ENCODE measurements around the gene TNFRSF14. TPM values are rescaled to one million over a fixed set of nuclear protein-coding genes. Genes with fewer than 3 reads are reported as not detected.

Gene TNFRSF14
- total RNA-seq, 1 donor from 2014 or later = 191 TPM

DNA sequence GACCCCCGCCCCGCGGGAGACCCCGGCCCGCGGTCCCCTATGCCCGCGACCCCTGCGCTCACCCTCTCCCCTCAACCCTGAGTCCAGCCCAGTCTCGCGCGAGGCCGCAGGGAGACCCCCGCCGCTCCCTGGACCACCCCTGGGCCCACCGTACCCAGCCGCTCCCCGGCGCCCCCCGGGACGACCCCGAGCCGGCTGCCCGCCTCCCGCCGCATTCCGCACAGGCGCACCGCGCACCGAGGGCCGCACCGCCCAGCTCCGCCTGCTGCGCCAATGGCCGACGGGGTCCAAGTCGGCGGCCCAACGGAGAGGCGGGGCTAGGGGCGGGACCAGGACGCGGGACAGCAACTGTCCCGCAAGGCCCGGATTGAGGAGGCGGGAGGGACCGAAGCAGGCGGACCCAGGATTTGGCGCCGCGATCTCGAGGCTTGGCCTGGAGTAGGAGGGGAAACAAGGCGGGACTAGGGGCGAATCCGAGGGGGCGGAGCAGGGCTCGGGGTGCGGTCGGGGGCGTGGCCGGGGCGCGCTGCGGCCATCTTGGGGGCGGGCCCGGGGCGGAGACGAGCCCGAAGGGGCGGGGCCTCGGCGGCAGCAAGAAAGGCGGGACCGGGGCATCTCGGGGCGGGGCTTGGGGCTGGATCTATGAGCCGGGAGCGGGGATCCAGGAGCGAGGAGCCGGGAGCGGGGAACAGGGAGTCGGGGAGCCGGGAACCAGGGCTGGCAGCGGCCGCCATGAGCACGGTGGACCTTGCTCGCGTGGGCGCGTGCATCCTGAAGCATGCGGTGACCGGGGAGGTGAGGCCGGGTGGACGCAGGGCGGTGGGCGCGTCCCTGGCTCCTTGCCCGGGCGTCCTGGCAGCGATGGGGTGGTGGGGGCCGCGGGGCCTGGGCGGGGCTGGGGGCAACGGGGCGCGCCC, 30.2 kb downstream of the TNFRSF14 start, which contains the start of gene PRXL2B:
Gene PRXL2B, plus strand, starts transcription at position 624 of the 917 bp plus-strand sequence. Its CDS starts 109 bp downstream, at position 733.
- Mint-ChIP-seq H3K27me3 (ENCODE audit: low read depth) (no peaks in the 10 kb centered on the region), H3K4me3 (ENCODE audit: low read depth) (peak within 1 kb of the TSS; percentile 84), H3K9me3 (no peaks in the 10 kb centered on the region), H3K36me3 (ENCODE audit: low read depth) (peaks cover 15% of the 10 kb centered on the region), H3K4me1 (ENCODE audit: low read depth) (peaks cover 33% of the 10 kb centered on the region), H3K27ac (peak within 1 kb of the TSS; percentile 86)
- peak; percentile 98 for DNase-seq (ENCODE audit: low spot score)
- intact Hi-C loops (cut with micrococcal nuclease) = loop anchor here (1.0 kb wide), 2 partner anchors 174 to 381 kb away; partner anchors contain the start of gene PEX10

GRCh38 chr1:2587071-2587859, 31.1 kb downstream of the TNFRSF14 start:
- Mint-ChIP-seq H3K4me3 (ENCODE audit: low read depth) (peak overlapping the region; percentile 66), H3K9me3 (no peaks in the 10 kb centered on the region), H3K27ac (no peak overlapping the region), H3K4me1 (ENCODE audit: low read depth) (peaks cover 28% of the 10 kb centered on the region), H3K27me3 (ENCODE audit: low read depth) (no peaks in the 10 kb centered on the region), H3K36me3 (ENCODE audit: low read depth) (peaks cover 15% of the 10 kb centered on the region)
- DNase-seq (ENCODE audit: low spot score) = peak; percentile 29
- intact Hi-C loops (cut with micrococcal nuclease) = no loop called here

DNA sequence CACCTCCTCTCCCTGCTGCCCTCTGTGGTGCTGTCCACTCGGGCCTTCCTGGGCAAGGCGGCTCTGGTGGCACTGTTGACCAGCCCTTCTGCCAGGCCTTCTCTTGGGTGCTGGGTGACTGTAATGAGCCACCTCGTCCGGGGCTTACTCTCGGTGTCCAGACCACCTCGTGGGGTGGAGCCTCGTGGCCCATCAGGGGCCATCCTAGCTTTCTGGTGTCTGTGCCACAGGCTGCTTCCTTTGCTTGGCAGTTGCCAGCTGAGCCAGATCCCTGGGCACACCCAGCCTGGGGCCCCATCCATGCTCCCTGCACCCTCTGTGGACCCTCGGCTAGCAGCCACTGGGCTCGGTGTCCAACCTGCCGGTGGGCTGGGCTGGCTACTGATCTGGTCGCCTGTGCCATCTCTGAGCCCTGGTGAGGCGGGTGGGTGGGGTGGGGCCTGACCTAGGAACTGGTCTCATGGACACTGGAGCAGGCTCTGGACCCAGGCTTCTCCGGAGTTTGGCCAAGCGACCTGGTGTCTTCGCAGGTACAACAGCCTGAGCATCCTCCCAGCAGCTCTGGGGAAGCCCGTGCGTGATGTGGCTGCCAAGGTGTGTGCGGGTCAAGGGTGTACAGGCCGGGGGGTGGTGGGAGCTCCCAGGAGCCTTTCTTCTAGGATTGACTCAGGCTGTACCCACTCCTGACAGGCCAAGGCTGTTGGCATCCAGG, 31.8 kb downstream of the TNFRSF14 start:
- H3K27me3 Mint-ChIP-seq (ENCODE audit: low read depth) = no peaks in the 10 kb centered on the region
- H3K27ac Mint-ChIP-seq = no peak overlapping the region
- H3K4me3 Mint-ChIP-seq (ENCODE audit: low read depth) = peak overlapping the region; percentile 66
- no peak for DNase-seq (ENCODE audit: low spot score)
- no peaks in the 10 kb centered on the region for H3K9me3 Mint-ChIP-seq
- intact Hi-C loops (cut with micrococcal nuclease) = no loop called here
- H3K4me1 Mint-ChIP-seq (ENCODE audit: low read depth) = peaks cover 25% of the 10 kb centered on the region
- peaks cover 15% of the 10 kb centered on the region for H3K36me3 Mint-ChIP-seq (ENCODE audit: low read depth)

- DNase-seq (ENCODE audit: low spot score) = no peak
- Mint-ChIP-seq H3K36me3 (ENCODE audit: low read depth) (peaks cover 15% of the 10 kb centered on the region), H3K9me3 (no peaks in the 10 kb centered on the region), H3K4me1 (ENCODE audit: low read depth) (peaks cover 17% of the 10 kb centered on the region), H3K27ac (no peak overlapping the region), H3K27me3 (ENCODE audit: low read depth) (no peaks in the 10 kb centered on the region), H3K4me3 (ENCODE audit: low read depth) (peak overlapping the region; percentile 30)
- intact Hi-C loops (cut with micrococcal nuclease) = no loop called here
These were observed 32.7 kb downstream of the TNFRSF14 start for GRCh38 chr1:2588661-2589430.

DNA sequence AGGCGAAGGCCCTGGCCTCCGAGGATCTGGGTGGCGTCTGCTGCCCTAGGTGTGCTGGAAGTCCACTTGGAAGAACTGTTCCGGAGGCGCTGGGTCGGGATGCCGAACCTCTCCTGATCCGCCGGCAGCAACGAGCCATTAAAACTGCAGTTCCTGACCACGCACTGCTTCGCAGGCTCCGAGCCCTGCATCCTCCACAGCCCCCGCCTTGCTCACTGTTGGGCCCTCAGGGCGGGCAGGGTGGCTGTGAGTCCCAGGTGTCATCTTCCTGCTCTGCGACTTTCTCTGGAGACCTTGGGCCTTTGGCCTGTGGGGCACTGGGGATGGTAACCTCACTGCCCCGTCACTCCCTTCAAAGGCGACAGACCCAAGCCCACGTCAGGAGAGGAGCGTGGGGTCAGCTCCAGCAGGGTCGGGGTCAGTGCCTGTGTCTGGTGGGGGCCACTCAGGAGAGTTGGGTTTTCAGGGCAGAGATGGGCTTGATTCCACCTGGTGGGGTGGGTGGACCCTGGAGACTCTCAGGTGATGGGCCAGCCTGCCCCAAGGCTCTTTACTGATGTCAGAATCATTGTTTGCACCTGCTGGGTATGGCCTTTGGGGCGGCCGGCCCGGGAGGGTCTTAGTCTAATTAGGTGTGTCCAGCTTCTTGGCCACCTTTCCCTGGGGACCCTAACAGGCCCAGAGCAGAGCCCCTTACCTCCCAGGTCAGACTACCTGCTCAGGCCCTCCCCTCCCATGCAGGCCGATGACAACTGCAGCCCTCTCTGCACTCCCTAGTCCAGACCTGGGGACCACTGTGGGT, 33.5 kb downstream of the TNFRSF14 start:
- Mint-ChIP-seq H3K27me3 (ENCODE audit: low read depth) (no peaks in the 10 kb centered on the region), H3K36me3 (ENCODE audit: low read depth) (peaks cover 9% of the 10 kb centered on the region), H3K4me1 (ENCODE audit: low read depth) (peaks cover 9% of the 10 kb centered on the region), H3K4me3 (ENCODE audit: low read depth) (peak overlapping the region; percentile 26), H3K27ac (no peak overlapping the region), H3K9me3 (no peaks in the 10 kb centered on the region)
- intact Hi-C loops (cut with micrococcal nuclease) = no loop called here
- DNase-seq (ENCODE audit: low spot score) = no peak

GRCh38 chr1:2590233-2591141, 34.3 kb downstream of the TNFRSF14 start:
- H3K4me3 Mint-ChIP-seq (ENCODE audit: low read depth) = no peak overlapping the region
- no peak overlapping the region for H3K27ac Mint-ChIP-seq
- no peaks in the 10 kb centered on the region for H3K27me3 Mint-ChIP-seq (ENCODE audit: low read depth)
- H3K36me3 Mint-ChIP-seq (ENCODE audit: low read depth) = peaks cover 4% of the 10 kb centered on the region
- no peaks in the 10 kb centered on the region for H3K9me3 Mint-ChIP-seq
- intact Hi-C loops (cut with micrococcal nuclease) = no loop called here
- H3K4me1 Mint-ChIP-seq (ENCODE audit: low read depth) = peaks cover 4% of the 10 kb centered on the region
- no peak for DNase-seq (ENCODE audit: low spot score)

DNA sequence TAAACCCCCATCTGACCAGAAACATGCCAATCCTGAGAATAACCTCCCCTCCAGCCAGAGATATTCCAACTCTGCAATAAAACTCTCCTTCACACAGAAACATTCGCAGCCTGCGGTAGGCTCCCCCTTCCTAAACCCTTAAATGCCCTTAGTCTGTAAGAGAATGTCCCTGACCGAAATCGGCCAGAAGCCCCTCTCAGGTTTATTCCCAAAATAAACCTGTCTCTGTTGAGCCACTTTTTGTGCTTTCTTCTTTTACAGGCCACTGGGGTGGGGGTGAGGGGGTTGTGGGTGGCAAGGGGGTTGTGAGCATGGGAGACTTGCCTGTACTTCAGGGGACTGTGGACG, 35.0 kb downstream of the TNFRSF14 start:
- intact Hi-C loops (cut with micrococcal nuclease) = no loop called here
- Mint-ChIP-seq H3K4me3 (ENCODE audit: low read depth) (no peak overlapping the region), H3K36me3 (ENCODE audit: low read depth) (peaks cover 4% of the 10 kb centered on the region), H3K27ac (no peak overlapping the region), H3K9me3 (no peaks in the 10 kb centered on the region), H3K27me3 (ENCODE audit: low read depth) (no peaks in the 10 kb centered on the region), H3K4me1 (ENCODE audit: low read depth) (peaks cover 4% of the 10 kb centered on the region)
- DNase-seq (ENCODE audit: low spot score) = no peak

DNA sequence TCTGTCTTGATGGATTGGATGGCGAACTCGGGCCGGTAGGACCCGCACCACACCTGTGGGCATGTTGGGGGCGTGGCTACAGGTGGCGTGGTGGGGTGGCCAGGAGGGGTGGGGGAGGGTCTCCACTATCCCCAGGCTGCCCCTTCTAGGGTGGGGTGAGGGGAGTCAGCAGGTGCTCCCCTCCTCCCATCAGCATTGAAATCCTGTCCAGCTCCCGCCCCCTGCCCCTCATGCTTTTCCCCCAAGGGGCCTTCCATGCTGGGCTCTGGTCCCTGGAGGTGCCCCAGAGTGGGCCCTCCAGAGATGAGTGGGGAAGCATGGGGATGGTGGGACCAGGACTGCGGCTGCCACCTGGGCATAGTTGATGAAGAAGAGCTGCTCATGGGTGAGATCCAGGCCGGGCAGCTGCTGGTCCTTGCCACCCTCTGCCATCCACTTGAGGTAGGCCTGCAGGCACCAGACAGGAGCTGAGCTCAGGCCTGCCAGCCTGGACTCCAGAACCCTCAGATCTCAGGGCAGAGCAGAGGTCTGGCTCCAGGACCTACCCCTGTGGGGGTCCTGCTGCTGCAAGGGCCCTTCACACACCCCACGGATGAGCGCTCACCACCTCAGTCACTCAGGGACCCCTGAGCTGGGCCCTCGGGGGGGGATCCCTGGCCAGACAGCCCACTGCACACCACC, 35.5 kb downstream of the TNFRSF14 start:
- DNase-seq (ENCODE audit: low spot score) = no peak
- peaks cover 4% of the 10 kb centered on the region for H3K4me1 Mint-ChIP-seq (ENCODE audit: low read depth)
- H3K4me3 Mint-ChIP-seq (ENCODE audit: low read depth) = no peak overlapping the region
- H3K9me3 Mint-ChIP-seq = no peaks in the 10 kb centered on the region
- H3K27ac Mint-ChIP-seq = no peak overlapping the region
- no peaks in the 10 kb centered on the region for H3K27me3 Mint-ChIP-seq (ENCODE audit: low read depth)
- H3K36me3 Mint-ChIP-seq (ENCODE audit: low read depth) = peaks cover 4% of the 10 kb centered on the region
- intact Hi-C loops (cut with micrococcal nuclease) = no loop called here

DNA sequence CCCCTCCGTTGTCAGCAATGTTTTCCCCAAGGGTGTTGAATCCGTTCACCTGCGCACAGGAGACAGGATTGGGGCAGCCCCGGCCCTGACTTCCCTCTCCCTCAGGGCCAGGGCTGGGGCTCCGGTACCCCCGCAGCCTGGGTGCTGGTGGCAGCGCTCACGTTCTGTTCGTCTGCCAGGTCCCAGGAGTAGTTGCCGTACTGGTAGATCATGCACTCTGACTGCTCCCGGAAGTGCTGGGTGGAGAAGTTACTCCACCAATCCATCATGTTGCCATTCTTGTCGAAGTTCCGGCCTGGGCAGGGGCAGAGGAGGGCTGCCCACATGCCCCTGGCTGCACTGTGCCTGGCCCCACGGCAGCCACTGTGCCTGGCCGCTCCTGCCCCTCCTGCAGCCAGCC, 36.5 kb downstream of the TNFRSF14 start:
- no peak overlapping the region for H3K27ac Mint-ChIP-seq
- H3K9me3 Mint-ChIP-seq = no peaks in the 10 kb centered on the region
- H3K4me1 Mint-ChIP-seq (ENCODE audit: low read depth) = peaks cover 2% of the 10 kb centered on the region
- intact Hi-C loops (cut with micrococcal nuclease) = no loop called here
- no peak overlapping the region for H3K4me3 Mint-ChIP-seq (ENCODE audit: low read depth)
- no peaks in the 10 kb centered on the region for H3K27me3 Mint-ChIP-seq (ENCODE audit: low read depth)
- H3K36me3 Mint-ChIP-seq (ENCODE audit: low read depth) = peaks cover 4% of the 10 kb centered on the region
- DNase-seq (ENCODE audit: low spot score) = no peak

- no peak overlapping the region for H3K4me3 Mint-ChIP-seq (ENCODE audit: low read depth)
- peaks cover 4% of the 10 kb centered on the region for H3K36me3 Mint-ChIP-seq (ENCODE audit: low read depth)
- H3K4me1 Mint-ChIP-seq (ENCODE audit: low read depth) = peaks cover 2% of the 10 kb centered on the region
- peaks cover 1% of the 10 kb centered on the region for H3K27me3 Mint-ChIP-seq (ENCODE audit: low read depth)
- intact Hi-C loops (cut with micrococcal nuclease) = no loop called here
- no peak for DNase-seq (ENCODE audit: low spot score)
- H3K9me3 Mint-ChIP-seq = no peaks in the 10 kb centered on the region
- no peak overlapping the region for H3K27ac Mint-ChIP-seq
These were observed 37.2 kb downstream of the TNFRSF14 start for GRCh38 chr1:2593251-2593878.

Measured in activated T-helper 2 cell treated with anti-CD3 and anti-CD28 coated beads, Interferon-gamma antibody, Interleukin-2, Interleukin-4, amounts not matched to agents 10 μg/mL and 5 μg/mL and 100 μg/mL, durations not matched to agents 14 hours and 24 hours and 36 hours (primary cell).